Measurements from ENCODE around the gene TEDDM1. TPM values are rescaled to one million over a fixed set of nuclear protein-coding genes. Genes with fewer than 3 reads are reported as not detected.

Gene TEDDM1
- total RNA-seq, 1 donor from 2014 or later: not detected

DNA sequence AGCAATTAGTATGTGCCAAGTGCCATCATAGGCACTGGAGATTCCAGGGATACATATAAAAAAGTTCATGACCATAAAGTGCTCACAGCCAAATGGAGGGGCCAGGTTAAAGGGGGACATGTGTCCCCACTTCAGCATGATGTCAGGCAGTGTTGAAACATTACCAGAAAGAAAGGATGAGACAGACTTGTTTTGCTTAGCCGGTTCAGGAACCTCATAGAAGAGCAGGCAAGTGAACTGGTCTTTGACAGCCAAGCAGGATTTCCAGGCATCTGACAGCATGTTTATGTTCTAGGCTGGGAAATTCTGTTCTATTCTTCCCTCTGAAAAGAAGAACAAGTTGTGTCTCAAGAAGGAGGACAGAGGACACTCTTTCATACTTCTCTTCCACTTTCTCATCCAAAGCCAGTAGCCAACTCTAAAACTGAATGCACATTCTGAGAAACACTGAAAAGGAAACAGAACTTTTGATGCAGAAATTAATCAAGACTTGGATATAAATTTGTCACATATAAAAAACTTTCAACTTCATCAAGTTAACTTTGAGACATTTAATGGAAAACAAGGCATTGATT lies 48.6 kb downstream of the TEDDM1 start:
- Mint-ChIP-seq H3K27ac (ENCODE audit: unreplicated experiment) (no peak overlapping the region), H3K4me1 (ENCODE audit: low read depth, unreplicated experiment) (no peaks in the 10 kb centered on the region)
- no peak for TF ChIP-seq CTCF (IDR thresholded peaks at IDR 0.05; ENCODE audit: partially characterized antibody, unreplicated experiment)

DNA sequence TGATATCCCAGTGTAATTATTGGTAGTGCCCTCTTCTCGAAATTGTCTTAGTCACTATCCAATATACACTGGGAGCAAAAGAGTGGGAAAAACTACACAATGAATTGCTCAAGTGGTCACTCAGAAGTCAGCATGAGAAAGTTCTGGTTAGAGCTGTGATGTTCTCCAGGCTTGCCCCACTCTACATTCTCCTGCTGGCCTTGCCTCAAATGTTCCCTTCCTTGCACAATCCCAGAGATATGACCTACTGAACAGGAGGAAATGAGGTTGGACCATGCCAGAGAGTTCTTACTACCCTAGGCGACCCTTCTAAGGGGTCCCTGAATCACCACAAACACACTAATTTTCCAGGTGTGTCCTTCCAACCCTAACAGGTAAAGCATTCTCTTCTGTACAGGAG lies 49.6 kb downstream of the TEDDM1 start:
- Mint-ChIP-seq H3K4me3 (ENCODE audit: unreplicated experiment) (no peak overlapping the region), H3K4me1 (ENCODE audit: low read depth, unreplicated experiment) (no peaks in the 10 kb centered on the region), H3K27ac (ENCODE audit: unreplicated experiment) (no peak overlapping the region), H3K27me3 (ENCODE audit: unreplicated experiment) (no peaks in the 10 kb centered on the region), H3K36me3 (ENCODE audit: unreplicated experiment) (no peaks in the 10 kb centered on the region), H3K9me3 (ENCODE audit: unreplicated experiment) (peaks cover 3% of the 10 kb centered on the region)
- no peak for DNase-seq
- TF ChIP-seq CTCF (IDR thresholded peaks at IDR 0.05; ENCODE audit: partially characterized antibody, unreplicated experiment): no peak

More for the DNA sequence above, 48.6 kb downstream of the TEDDM1 start:
- Mint-ChIP-seq H3K36me3 (ENCODE audit: unreplicated experiment) (no peaks in the 10 kb centered on the region), H3K9me3 (ENCODE audit: unreplicated experiment) (peaks cover 3% of the 10 kb centered on the region), H3K27me3 (ENCODE audit: unreplicated experiment) (no peaks in the 10 kb centered on the region), H3K4me3 (ENCODE audit: unreplicated experiment) (no peak overlapping the region)
- no peak for DNase-seq

DNA sequence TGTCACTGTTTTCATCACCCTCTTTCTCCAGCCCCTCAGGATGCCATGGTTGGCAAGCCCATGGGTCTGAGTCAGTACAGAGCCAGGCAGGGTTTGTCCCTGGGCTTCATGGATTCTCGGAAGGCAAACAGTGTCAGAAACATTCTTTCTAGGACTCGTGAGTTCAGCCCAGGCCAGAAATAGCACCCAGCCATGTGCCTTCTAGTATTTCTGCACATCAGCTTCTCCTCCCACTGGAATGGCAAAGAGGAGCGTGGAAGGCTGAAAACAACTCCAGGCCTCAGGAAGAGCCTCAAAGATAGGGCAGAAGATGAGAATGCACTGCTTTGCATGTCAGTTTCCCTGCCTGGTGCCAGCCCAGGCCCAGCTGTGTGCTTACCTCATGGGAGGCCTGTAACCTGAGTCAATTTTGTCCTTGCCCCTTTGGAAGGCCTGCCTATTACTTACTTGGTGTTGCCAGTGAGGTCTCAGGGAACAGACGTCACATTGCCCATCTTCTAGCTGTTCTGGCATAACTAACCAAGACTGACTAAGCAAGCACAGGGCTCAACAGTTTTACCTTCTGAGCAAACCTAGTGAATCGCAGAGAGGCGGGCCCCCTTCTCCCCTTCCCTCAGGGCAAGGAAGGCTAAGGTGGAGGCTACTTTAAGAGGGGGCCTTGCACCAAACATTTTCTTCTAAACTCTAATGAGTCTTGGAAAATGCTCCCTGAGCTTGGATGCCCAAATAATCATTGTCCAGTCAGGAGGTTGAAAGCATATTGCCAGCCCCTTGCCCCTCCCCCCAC lies 51.3 kb downstream of the TEDDM1 start:
- H3K36me3 Mint-ChIP-seq (ENCODE audit: unreplicated experiment): no peaks in the 10 kb centered on the region
- no peak for TF ChIP-seq CTCF (IDR thresholded peaks at IDR 0.05; ENCODE audit: partially characterized antibody, unreplicated experiment)
- H3K9me3 Mint-ChIP-seq (ENCODE audit: unreplicated experiment): peaks cover 3% of the 10 kb centered on the region
- no peak for DNase-seq
- no peaks in the 10 kb centered on the region for H3K27me3 Mint-ChIP-seq (ENCODE audit: unreplicated experiment)
- H3K4me3 Mint-ChIP-seq (ENCODE audit: unreplicated experiment): no peak overlapping the region
- no peak overlapping the region for H3K27ac Mint-ChIP-seq (ENCODE audit: unreplicated experiment)
- H3K4me1 Mint-ChIP-seq (ENCODE audit: low read depth, unreplicated experiment): no peaks in the 10 kb centered on the region

Other genes with a start within 250 kb of the TEDDM1 start
- gene GLUL, start 8.9 kb downstream of the TEDDM1 start, total RNA-seq (ENCODE audit: unreplicated experiment): 312 TPM
- not detected for gene RGSL1, start 49.5 kb upstream of the TEDDM1 start, total RNA-seq (ENCODE audit: unreplicated experiment)
- gene RNASEL, start 188.6 kb upstream of the TEDDM1 start, total RNA-seq (ENCODE audit: unreplicated experiment): 1.3 TPM
- gene RGS16, start 203.7 kb upstream of the TEDDM1 start, total RNA-seq (ENCODE audit: unreplicated experiment): 37.2 TPM